ENCODE data around the gene OLFML2B.

The OLFML2B gene

DNA sequence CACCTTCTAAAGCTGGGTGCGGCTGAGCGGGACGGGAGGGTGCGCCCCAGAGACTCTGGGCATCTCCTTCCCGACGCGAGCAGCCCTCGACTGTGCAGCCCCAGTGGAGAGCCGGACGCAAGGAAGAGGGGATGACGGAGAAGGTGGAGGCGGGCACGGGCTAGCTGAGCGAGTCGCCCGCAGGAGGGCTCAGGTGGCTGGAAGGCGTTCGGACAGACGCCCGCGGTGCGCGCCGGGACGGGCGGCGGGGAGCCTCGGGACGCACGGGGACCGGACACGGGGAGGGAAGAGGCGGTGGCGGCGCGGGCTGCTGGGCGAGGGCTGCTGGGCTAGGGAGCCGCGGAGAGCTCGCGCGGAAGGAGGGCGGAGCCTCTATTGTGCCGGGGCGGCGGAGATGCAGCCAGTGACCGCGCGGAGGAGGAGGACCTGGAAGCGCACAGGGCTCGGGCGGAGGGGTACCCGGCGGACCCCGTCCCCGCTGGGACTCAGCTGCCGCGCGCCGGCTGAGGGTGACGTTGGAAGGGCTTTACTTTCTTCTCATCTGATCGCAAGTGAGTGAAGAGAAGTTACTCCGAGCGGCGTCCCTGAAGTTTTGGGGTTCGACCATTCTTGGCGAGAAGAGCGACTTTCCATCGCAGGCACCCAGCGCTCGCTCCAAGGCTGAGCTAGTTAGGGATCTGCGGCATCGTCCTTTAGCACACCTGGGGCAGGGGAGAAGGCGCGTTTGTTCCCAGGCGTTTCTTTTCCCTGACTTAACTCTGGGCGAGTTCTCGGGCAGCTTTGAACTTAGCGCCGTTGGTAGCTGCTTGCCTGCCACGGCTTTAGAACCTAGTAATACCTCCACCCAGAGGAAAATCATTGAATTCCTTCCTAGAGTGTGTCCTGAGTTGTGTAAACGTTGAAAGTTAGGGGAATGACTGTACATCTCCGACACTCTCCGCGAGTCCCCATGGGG lies at the start of gene OLFML2B (continued):
- TF ChIP-seq ZNF202 (tag by site-specific recombination; IDR thresholded peaks at IDR 0.05; ENCODE audit: borderline replicate concordance) (no peak), EGR2 (tag by site-specific recombination; IDR thresholded peaks at IDR 0.05; ENCODE audit: low read depth) (peak; percentile 72), ZNF112 (tag by site-specific recombination; IDR thresholded peaks at IDR 0.05) (no peak), SALL2 (tag by site-specific recombination; IDR thresholded peaks at IDR 0.05; ENCODE audit: borderline replicate concordance) (no peak), WT1 (tag by site-specific recombination; IDR thresholded peaks at IDR 0.05) (no peak), ZNF629 (tag by site-specific recombination; IDR thresholded peaks at IDR 0.05) (peak; percentile 22; the same call in 1 of the 2 replicates), OSR2 (tag by site-specific recombination; IDR thresholded peaks at IDR 0.05) (no peak; the same call in 1 of the 2 replicates), ZNF354C (tag by site-specific recombination; IDR thresholded peaks at IDR 0.05; ENCODE audit: borderline replicate concordance, low read depth) (no peak), KLF1 (tag by site-specific recombination; IDR thresholded peaks at IDR 0.05) (peak; percentile 33; the same call in 1 of the 2 replicates), OVOL3 (tag by site-specific recombination; IDR thresholded peaks at IDR 0.05) (no peak), ZNF560 (tag by site-specific recombination; IDR thresholded peaks at IDR 0.05; ENCODE audit: borderline replicate concordance) (no peak), ZNF701 (tag by site-specific recombination; IDR thresholded peaks at IDR 0.05) (no peak), ZBTB7A (tag by site-specific recombination; IDR thresholded peaks at IDR 0.05; ENCODE audit: low read depth) (no peak; the same call in 1 of the 2 replicates), ZNF654 (tag by site-specific recombination; IDR thresholded peaks at IDR 0.05; ENCODE audit: low read depth) (peak; percentile 38)
- TF ChIP-seq, protein P1, sequence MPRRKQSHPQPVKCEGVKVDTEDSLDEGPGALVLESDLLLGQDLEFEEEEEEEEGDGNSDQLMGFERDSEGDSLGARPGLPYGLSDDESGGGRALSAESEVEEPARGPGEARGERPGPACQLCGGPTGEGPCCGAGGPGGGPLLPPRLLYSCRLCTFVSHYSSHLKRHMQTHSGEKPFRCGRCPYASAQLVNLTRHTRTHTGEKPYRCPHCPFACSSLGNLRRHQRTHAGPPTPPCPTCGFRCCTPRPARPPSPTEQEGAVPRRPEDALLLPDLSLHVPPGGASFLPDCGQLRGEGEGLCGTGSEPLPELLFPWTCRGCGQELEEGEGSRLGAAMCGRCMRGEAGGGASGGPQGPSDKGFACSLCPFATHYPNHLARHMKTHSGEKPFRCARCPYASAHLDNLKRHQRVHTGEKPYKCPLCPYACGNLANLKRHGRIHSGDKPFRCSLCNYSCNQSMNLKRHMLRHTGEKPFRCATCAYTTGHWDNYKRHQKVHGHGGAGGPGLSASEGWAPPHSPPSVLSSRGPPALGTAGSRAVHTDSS (tag by site-specific recombination; IDR thresholded peaks at IDR 0.05): no peak
- TF ChIP-seq, protein P2, sequence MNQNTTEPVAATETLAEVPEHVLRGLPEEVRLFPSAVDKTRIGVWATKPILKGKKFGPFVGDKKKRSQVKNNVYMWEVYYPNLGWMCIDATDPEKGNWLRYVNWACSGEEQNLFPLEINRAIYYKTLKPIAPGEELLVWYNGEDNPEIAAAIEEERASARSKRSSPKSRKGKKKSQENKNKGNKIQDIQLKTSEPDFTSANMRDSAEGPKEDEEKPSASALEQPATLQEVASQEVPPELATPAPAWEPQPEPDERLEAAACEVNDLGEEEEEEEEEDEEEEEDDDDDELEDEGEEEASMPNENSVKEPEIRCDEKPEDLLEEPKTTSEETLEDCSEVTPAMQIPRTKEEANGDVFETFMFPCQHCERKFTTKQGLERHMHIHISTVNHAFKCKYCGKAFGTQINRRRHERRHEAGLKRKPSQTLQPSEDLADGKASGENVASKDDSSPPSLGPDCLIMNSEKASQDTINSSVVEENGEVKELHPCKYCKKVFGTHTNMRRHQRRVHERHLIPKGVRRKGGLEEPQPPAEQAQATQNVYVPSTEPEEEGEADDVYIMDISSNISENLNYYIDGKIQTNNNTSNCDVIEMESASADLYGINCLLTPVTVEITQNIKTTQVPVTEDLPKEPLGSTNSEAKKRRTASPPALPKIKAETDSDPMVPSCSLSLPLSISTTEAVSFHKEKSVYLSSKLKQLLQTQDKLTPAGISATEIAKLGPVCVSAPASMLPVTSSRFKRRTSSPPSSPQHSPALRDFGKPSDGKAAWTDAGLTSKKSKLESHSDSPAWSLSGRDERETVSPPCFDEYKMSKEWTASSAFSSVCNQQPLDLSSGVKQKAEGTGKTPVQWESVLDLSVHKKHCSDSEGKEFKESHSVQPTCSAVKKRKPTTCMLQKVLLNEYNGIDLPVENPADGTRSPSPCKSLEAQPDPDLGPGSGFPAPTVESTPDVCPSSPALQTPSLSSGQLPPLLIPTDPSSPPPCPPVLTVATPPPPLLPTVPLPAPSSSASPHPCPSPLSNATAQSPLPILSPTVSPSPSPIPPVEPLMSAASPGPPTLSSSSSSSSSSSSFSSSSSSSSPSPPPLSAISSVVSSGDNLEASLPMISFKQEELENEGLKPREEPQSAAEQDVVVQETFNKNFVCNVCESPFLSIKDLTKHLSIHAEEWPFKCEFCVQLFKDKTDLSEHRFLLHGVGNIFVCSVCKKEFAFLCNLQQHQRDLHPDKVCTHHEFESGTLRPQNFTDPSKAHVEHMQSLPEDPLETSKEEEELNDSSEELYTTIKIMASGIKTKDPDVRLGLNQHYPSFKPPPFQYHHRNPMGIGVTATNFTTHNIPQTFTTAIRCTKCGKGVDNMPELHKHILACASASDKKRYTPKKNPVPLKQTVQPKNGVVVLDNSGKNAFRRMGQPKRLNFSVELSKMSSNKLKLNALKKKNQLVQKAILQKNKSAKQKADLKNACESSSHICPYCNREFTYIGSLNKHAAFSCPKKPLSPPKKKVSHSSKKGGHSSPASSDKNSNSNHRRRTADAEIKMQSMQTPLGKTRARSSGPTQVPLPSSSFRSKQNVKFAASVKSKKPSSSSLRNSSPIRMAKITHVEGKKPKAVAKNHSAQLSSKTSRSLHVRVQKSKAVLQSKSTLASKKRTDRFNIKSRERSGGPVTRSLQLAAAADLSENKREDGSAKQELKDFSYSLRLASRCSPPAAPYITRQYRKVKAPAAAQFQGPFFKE (tag by site-specific recombination; IDR thresholded peaks at IDR 0.05; ENCODE audit: borderline replicate concordance): no peak
- TF ChIP-seq, protein P3, sequence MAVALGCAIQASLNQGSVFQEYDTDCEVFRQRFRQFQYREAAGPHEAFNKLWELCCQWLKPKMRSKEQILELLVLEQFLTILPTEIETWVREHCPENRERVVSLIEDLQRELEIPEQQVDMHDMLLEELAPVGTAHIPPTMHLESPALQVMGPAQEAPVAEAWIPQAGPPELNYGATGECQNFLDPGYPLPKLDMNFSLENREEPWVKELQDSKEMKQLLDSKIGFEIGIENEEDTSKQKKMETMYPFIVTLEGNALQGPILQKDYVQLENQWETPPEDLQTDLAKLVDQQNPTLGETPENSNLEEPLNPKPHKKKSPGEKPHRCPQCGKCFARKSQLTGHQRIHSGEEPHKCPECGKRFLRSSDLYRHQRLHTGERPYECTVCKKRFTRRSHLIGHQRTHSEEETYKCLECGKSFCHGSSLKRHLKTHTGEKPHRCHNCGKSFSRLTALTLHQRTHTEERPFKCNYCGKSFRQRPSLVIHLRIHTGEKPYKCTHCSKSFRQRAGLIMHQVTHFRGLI (tag by site-specific recombination; IDR thresholded peaks at IDR 0.05): no peak
- TF ChIP-seq, protein P4, sequence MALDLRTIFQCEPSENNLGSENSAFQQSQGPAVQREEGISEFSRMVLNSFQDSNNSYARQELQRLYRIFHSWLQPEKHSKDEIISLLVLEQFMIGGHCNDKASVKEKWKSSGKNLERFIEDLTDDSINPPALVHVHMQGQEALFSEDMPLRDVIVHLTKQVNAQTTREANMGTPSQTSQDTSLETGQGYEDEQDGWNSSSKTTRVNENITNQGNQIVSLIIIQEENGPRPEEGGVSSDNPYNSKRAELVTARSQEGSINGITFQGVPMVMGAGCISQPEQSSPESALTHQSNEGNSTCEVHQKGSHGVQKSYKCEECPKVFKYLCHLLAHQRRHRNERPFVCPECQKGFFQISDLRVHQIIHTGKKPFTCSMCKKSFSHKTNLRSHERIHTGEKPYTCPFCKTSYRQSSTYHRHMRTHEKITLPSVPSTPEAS (tag by site-specific recombination; IDR thresholded peaks at IDR 0.05): no peak
- TF ChIP-seq, protein P5, sequence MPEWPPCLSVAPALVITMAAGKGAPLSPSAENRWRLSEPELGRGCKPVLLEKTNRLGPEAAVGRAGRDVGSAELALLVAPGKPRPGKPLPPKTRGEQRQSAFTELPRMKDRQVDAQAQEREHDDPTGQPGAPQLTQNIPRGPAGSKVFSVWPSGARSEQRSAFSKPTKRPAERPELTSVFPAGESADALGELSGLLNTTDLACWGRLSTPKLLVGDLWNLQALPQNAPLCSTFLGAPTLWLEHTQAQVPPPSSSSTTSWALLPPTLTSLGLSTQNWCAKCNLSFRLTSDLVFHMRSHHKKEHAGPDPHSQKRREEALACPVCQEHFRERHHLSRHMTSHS (tag by site-specific recombination; IDR thresholded peaks at IDR 0.05): no peak
- TF ChIP-seq, protein P6, sequence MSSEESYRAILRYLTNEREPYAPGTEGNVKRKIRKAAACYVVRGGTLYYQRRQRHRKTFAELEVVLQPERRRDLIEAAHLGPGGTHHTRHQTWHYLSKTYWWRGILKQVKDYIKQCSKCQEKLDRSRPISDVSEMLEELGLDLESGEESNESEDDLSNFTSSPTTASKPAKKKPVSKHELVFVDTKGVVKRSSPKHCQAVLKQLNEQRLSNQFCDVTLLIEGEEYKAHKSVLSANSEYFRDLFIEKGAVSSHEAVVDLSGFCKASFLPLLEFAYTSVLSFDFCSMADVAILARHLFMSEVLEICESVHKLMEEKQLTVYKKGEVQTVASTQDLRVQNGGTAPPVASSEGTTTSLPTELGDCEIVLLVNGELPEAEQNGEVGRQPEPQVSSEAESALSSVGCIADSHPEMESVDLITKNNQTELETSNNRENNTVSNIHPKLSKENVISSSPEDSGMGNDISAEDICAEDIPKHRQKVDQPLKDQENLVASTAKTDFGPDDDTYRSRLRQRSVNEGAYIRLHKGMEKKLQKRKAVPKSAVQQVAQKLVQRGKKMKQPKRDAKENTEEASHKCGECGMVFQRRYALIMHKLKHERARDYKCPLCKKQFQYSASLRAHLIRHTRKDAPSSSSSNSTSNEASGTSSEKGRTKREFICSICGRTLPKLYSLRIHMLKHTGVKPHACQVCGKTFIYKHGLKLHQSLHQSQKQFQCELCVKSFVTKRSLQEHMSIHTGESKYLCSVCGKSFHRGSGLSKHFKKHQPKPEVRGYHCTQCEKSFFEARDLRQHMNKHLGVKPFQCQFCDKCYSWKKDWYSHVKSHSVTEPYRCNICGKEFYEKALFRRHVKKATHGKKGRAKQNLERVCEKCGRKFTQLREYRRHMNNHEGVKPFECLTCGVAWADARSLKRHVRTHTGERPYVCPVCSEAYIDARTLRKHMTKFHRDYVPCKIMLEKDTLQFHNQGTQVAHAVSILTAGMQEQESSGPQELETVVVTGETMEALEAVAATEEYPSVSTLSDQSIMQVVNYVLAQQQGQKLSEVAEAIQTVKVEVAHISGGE (tag by site-specific recombination; conservative IDR thresholded peaks at IDR 0.05; ENCODE audit: low read depth): peak; percentile 77
- TF ChIP-seq, protein P7, sequence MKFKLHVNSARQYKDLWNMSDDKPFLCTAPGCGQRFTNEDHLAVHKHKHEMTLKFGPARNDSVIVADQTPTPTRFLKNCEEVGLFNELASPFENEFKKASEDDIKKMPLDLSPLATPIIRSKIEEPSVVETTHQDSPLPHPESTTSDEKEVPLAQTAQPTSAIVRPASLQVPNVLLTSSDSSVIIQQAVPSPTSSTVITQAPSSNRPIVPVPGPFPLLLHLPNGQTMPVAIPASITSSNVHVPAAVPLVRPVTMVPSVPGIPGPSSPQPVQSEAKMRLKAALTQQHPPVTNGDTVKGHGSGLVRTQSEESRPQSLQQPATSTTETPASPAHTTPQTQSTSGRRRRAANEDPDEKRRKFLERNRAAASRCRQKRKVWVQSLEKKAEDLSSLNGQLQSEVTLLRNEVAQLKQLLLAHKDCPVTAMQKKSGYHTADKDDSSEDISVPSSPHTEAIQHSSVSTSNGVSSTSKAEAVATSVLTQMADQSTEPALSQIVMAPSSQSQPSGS (tag by site-specific recombination; IDR thresholded peaks at IDR 0.05; ENCODE audit: low read depth): no peak

Data from HEK293 (cell line).